Endothelial cell of umbilical vein (primary cell): Measurements from ENCODE around the gene IDH3A. TPM values are rescaled to one million over a fixed set of nuclear protein-coding genes. Genes with fewer than 3 reads are reported as not detected.

Source experiments
- BruUV-seq: library from RNA; stranded (reverse); fragments of 400-500 nt; replicated peaks from 2 replicates; lab custom pipeline; 2021; lab: Mats Ljungman, UMichigan
- CTCF ChIA-PET: fragments of 300-600, 350-600 bp; sonication (Branson Sonifier 250); formaldehyde crosslinking; loops from one replicate; lab custom pipeline; 2021; ENCODE audit warnings: antibody characterized with exemption, inconsistent platforms; lab: Charles Lee
- POLR2A ChIA-PET: fragments of 300-600, 350-600 bp; sonication (Branson Sonifier 250); formaldehyde crosslinking; loops from one replicate; lab custom pipeline; 2021; ENCODE audit warnings: antibody characterized with exemption, inconsistent platforms; lab: Charles Lee
- DNase-seq: peaks from one replicate; pipeline ENCODE4 v3.0.0-alpha.2; 2011; ENCODE audit warnings: low read depth, low spot score
- FAIRE-seq: peaks from 2 replicates; lab custom pipeline; 2011; peaks lifted over from hg19 to GRCh38; lab: Jason Lieb, UNC
- H2AFZ ChIP-seq: 2 replicates; pipeline ENCODE4 v1.6.0; 2012; ENCODE audit warnings: low read depth, low read length, control low read depth, inconsistent platforms
- H3K27ac ChIP-seq: 2 replicates; pipeline ENCODE4 v1.5.1; 2011; ENCODE audit warnings: low read depth, mild to moderate bottlenecking, control low read depth, low read length, moderate library complexity; ENCODE audit not compliant: insufficient read depth
- H3K27me3 ChIP-seq, 2 experiments: 2 replicates each; pipeline versions ENCODE4 v1.6.0 to v1.6.1; 2011; ENCODE audit warnings: low read length in 2 of 2, mixed read lengths in 1 of 2; ENCODE audit not compliant: control insufficient read depth in 2 of 2, insufficient read depth in 2 of 2
- H3K36me3 ChIP-seq, 2 experiments: 2 replicates in 1 of 2; 3 replicates in 1 of 2; pipeline ENCODE4 v1.5.1; 2011; ENCODE audit warnings: low read length in 2 of 2, mild to moderate bottlenecking in 1 of 2, moderate library complexity in 1 of 2; ENCODE audit not compliant: control insufficient read depth in 2 of 2, insufficient read depth in 2 of 2; ENCODE audit errors: extremely low read depth in 1 of 2
- H3K4me1 ChIP-seq: 3 replicates; pipeline ENCODE4 v1.5.1; 2011; ENCODE audit warnings: mild to moderate bottlenecking, low read length; ENCODE audit not compliant: control insufficient read depth, insufficient read depth; ENCODE audit errors: extremely low read depth
- H3K4me2 ChIP-seq: 2 replicates; pipeline ENCODE4 v1.6.1; 2011; ENCODE audit warnings: low read length, control low read depth, mixed read lengths; ENCODE audit not compliant: insufficient read depth
- H3K4me3 ChIP-seq, 3 experiments: fragments of 200-600 bp in 1 of 3; sonication (generic), shearing (Covaris generic) in 1 of 3; replicated peaks in 1 of 3; 2 replicates each; pipeline ENCODE4 v1.5.1; 2011 to 2016; ENCODE audit warnings: control low read depth in 3 of 3, low read length in 3 of 3, mild to moderate bottlenecking in 2 of 3, inconsistent platforms in 1 of 3, low read depth in 1 of 3, moderate library complexity in 1 of 3; ENCODE audit not compliant: insufficient read depth in 1 of 3
- H3K79me2 ChIP-seq: 2 replicates; pipeline ENCODE4 v1.6.0; 2012; ENCODE audit warnings: low read length, inconsistent platforms; ENCODE audit not compliant: control insufficient read depth, insufficient read depth
- H3K9ac ChIP-seq: replicated peaks from 2 replicates; pipeline ENCODE3; 2011; ENCODE audit warnings: low read length, control low read depth; ENCODE audit not compliant: insufficient read depth; ENCODE audit errors: extremely low read depth
- H3K9me1 ChIP-seq: replicated peaks from 3 replicates; pipeline ENCODE4 v1.6.0; 2011; ENCODE audit warnings: mild to moderate bottlenecking, low read length; ENCODE audit not compliant: control insufficient read depth, insufficient read depth; ENCODE audit errors: extremely low read depth
- H3K9me3 ChIP-seq: replicated peaks from 2 replicates; pipeline ENCODE4 v1.5.1; 2012; ENCODE audit warnings: low read length, inconsistent platforms; ENCODE audit not compliant: control insufficient read depth, insufficient read depth
- H4K20me1 ChIP-seq: replicated peaks from 2 replicates; pipeline ENCODE3; 2011; ENCODE audit warnings: mild to moderate bottlenecking, low read length; ENCODE audit not compliant: control insufficient read depth, insufficient read depth; ENCODE audit errors: extremely low read depth
- CTCF ChIP-seq, 2 donors: IDR thresholded peaks; 1 replicate in 1 of 2; 2 replicates in 1 of 2; pipeline ENCODE4 v1.5.1; 2011; ENCODE audit warnings: low read length in 2 of 2, mild to moderate bottlenecking in 2 of 2, moderate library complexity in 2 of 2, control low read depth in 1 of 2, inconsistent platforms in 1 of 2, low read depth in 1 of 2; ENCODE audit not compliant: insufficient read depth in 1 of 2; ENCODE audit errors: extremely low read depth in 1 of 2
- EZH2 ChIP-seq: IDR thresholded peaks from 2 replicates; pipeline ENCODE4 v1.6.1; 2012; ENCODE audit warnings: borderline replicate concordance, low read depth, mild to moderate bottlenecking, moderate library complexity, low read length, inconsistent platforms; ENCODE audit not compliant: severe bottlenecking
- FOS ChIP-seq: IDR thresholded peaks from 2 replicates; pipeline ENCODE4 v1.6.1; 2011; ENCODE audit warnings: mild to moderate bottlenecking, low read length, moderate library complexity, borderline replicate concordance; ENCODE audit not compliant: insufficient read depth
- GATA2 ChIP-seq: IDR thresholded peaks from 2 replicates; pipeline ENCODE4 v1.7.0; 2011; ENCODE audit warnings: low read depth, mild to moderate bottlenecking, moderate library complexity, mixed read lengths, low read length; ENCODE audit not compliant: insufficient read length, insufficient read depth
- JUN ChIP-seq: IDR thresholded peaks from 2 replicates; pipeline ENCODE4 v1.6.1; 2011; ENCODE audit warnings: borderline replicate concordance, low read depth; ENCODE audit not compliant: insufficient read length, insufficient read depth
- MAX ChIP-seq: IDR thresholded peaks from 2 replicates; pipeline ENCODE4 v1.6.1; 2011; ENCODE audit not compliant: insufficient read depth, insufficient read length
- MYC ChIP-seq: IDR thresholded peaks from one replicate; pipeline ENCODE4 v1.6.1; 2011; ENCODE audit warnings: mild to moderate bottlenecking, low read depth, low read length
- POLR2A ChIP-seq: IDR thresholded peaks from 2 replicates; pipeline ENCODE4 v1.6.1; 2012; ENCODE audit warnings: low read depth, mild to moderate bottlenecking, control low read depth, low read length
- POLR2AphosphoS5 ChIP-seq: IDR thresholded peaks from 2 replicates; pipeline ENCODE4 v1.6.1; 2012; ENCODE audit warnings: low read depth, mild to moderate bottlenecking, control low read depth, low read length, moderate library complexity; ENCODE audit not compliant: insufficient read depth
- dilution Hi-C: fragments of 300-500 bp; cut with MboI; formaldehyde crosslinking; loops from one replicate; pipeline ENCODE4 v1.15.0; 2019; ENCODE audit warnings: low sequenced_read_pairs; ENCODE audit not compliant: extremely low pct_ligation_motif_present
- intact Hi-C: fragments of 100-400 bp; cut with micrococcal nuclease; formaldehyde crosslinking; loops from one replicate; pipeline ENCODE4 v1.10.0; 2022
- polyA plus RNA-seq, 4 experiments: library from polyadenylated mRNA; depleted of rRNA in 3 of 4; stranded (reverse) in 3 of 4; unstranded in 1 of 4; fragments of >200 nt; gene quantifications; 2 replicates each; pipeline versions ENCODE4 v1.2.1 to v1.2.3, GENCODE V29; 2011 to 2012; ENCODE audit warnings: missing spikeins in 1 of 4
- total RNA-seq: library from RNA; stranded (reverse); gene quantifications from 2 replicates; pipeline ENCODE4 v1.2.3, GENCODE V29; 2021

The IDH3A gene
- total and polyA plus RNA-seq, 2 donors (not counting 3 experiments of a cell fraction or from before 2014, with no cell fraction given), result 35.5 to 63.9 TPM

DNA sequence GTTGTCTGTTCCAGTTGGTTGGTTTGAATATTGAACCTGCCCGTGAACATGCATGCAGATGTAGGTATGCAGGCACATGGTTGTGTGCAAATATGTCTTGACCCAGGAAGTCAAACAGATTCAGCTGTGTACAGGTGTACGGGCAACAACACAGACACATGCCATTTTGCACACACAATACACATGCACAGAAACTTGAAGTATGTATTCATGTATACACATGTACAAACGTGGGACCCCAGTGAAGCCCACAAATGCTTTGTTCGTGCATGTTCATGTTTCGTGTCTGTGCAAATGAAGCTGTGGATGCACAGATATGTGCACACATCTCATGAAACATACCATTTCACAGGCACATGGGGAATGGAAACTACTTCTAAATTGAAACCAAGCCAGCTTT is 30.7 kb downstream of the IDH3A start:
- dilution Hi-C loops, result no loop called here
- Histone ChIP-seq H2AFZ (no peak overlapping the region), H3K27ac (no peak overlapping the region), H3K9me3 (no peaks in the 10 kb centered on the region), H3K9me1 (no peaks in the 10 kb centered on the region), H3K9ac (no peak overlapping the region), H3K4me3 (no peak overlapping the region), H3K4me1 (no peaks in the 10 kb centered on the region), H3K4me2 (no peak overlapping the region), H3K79me2 (no peaks in the 10 kb centered on the region), H4K20me1 (no peaks in the 10 kb centered on the region), H3K27me3 (peaks cover 0 to 2% of the 10 kb centered on the region in 2 experiments), H3K36me3 (no peaks in the 10 kb centered on the region)
- DNase-seq, result no peak
- CTCF ChIA-PET, result interaction anchor here (0.9 to 5.8 kb wide), 2 partner anchors 16 to 61 kb away, joined by 4 to 57 read pairs; no protein-coding TSS in a partner anchor
- POLR2A ChIA-PET, result no interaction called here
- FAIRE-seq, result no peak
- intact Hi-C loops, result no loop called here
- TF ChIP-seq POLR2A, result no peak
- no peak for TF ChIP-seq POLR2AphosphoS5
- TF ChIP-seq FOS, result no peak
- no peak for TF ChIP-seq JUN
- BruUV-seq, result no TSS peak

GRCh38 chr15:78182336-78182700 is 33.2 kb downstream of the IDH3A start:
- Histone ChIP-seq H4K20me1 (no peaks in the 10 kb centered on the region), H3K9ac (no peak overlapping the region), H3K9me3 (no peaks in the 10 kb centered on the region), H3K36me3 (no peaks in the 10 kb centered on the region), H3K4me2 (no peak overlapping the region), H2AFZ (no peak overlapping the region), H3K4me1 (no peaks in the 10 kb centered on the region), H3K27me3 (peaks cover 0 to 2% of the 10 kb centered on the region in 2 experiments), H3K27ac (no peak overlapping the region), H3K79me2 (no peaks in the 10 kb centered on the region), H3K4me3 (no peak overlapping the region), H3K9me1 (no peaks in the 10 kb centered on the region)
- FAIRE-seq, result no peak
- dilution Hi-C loops, result no loop called here
- CTCF ChIA-PET, result interaction anchor here (2.3 kb wide), 1 partner anchor 14 kb away, joined by 12 read pairs; no protein-coding TSS in a partner anchor
- intact Hi-C loops, result no loop called here
- TF ChIP-seq FOS (no peak), POLR2AphosphoS5 (no peak), POLR2A (no peak), CTCF (IDR thresholded peaks at IDR 0.05; ENCODE audit: extremely low read depth in 1 of 2, insufficient read depth in 1 of 2, low read depth in 1 of 2, low read length in 2 of 2) (no peak), JUN (no peak), MAX (no peak), MYC (no peak), GATA2 (no peak), EZH2 (no peak)
- no peak for DNase-seq
- BruUV-seq, result no TSS peak
- POLR2A ChIA-PET, result no interaction called here
